ENCODE data around the gene RGS3.
"Not testable (repeated sequence)": the region's sequence is repeated elsewhere in the genome, so short reads cannot be mapped to it uniquely, and the experiment has no call there.

RGS3 gene

GRCh38 chr9:113463418-113464285 lies at the start of gene RGS3:
Gene RGS3 (plus strand): TSS chr9:113463727. CDS start chr9:113463803, 76 bp downstream.
- DNase-seq (ENCODE audit: low read depth), result no peak

DNA sequence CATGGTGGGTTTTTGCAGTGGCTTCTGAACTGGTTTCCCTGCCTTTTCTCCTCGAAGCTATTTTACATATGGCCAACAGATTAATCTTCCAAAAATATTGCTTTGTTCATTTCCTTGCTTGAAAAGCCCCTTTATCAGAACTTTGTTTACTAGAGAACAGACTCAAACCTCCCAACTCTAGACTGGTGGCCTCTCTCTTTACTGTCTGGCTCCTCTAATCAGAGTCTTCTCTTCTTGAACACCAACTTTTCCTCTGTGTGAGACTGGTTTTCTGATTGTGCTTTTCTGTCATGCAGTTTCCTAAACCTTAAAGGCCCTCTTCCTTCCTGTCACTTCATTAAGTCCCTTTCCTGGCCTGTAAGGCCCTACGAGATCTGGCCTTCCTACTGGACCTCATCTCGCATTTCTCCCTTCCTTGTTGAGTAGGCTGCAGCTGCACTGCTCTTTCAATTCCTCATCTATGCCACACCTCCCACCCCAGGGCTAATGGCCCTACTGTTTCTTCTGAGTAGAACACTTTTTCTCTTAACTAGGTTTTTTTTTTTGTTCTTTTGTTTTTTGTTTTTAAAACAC lies 47.3 kb upstream of the RGS3 start:
- DNase-seq (ENCODE audit: low read depth), result no peak

GRCh38 chr9:113417370-113417769 lies 46.2 kb upstream of the RGS3 start:
- DNase-seq (ENCODE audit: low read depth), result no peak

- no peak for DNase-seq (ENCODE audit: low read depth)
Measured at GRCh38 chr9:113421726-113422125, 41.8 kb upstream of the RGS3 start.

DNA sequence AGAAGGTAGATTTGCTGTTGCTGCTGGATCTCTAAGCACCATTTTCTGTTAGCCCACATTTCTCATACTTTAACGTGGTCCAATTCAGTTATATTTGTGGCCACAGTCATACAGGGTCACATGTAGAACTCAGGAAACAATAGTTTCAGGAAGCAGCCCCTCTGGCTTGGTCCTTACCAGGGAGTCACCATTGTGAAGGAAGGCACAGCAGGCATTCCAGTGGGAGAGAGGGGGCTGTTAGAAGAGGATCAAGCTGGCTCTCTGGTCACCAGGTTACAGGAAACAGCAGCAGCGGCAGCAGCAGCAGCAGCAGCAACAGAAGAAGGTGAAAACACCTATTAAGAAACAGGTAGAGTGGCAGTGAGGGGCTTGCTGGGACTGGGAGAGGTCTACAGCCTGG lies 38.5 kb upstream of the RGS3 start:
- DNase-seq (ENCODE audit: low read depth), result no peak

GRCh38 chr9:113426701-113427100 lies 36.8 kb upstream of the RGS3 start:
- no peak for DNase-seq (ENCODE audit: low read depth)

DNA sequence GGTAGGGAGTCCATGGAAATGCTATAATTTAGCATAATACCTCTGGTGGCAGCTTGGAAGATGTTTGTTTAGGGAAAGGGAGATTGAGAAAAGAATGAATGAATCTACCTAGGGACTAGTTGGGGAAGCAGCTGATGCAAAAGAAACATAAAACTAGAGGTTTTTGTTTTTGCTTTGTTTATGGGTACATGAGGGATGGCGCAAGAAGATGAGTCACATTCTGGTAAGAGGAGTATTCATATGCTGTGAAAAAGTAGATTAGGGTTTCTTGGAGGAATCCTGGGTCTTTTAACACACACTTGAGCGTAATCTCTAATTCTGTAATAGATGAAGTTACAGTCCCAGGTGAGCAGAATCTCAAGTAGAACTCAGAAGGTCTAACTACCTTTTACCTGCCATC lies 35.9 kb upstream of the RGS3 start:
- DNase-seq (ENCODE audit: low read depth), result no peak

DNA sequence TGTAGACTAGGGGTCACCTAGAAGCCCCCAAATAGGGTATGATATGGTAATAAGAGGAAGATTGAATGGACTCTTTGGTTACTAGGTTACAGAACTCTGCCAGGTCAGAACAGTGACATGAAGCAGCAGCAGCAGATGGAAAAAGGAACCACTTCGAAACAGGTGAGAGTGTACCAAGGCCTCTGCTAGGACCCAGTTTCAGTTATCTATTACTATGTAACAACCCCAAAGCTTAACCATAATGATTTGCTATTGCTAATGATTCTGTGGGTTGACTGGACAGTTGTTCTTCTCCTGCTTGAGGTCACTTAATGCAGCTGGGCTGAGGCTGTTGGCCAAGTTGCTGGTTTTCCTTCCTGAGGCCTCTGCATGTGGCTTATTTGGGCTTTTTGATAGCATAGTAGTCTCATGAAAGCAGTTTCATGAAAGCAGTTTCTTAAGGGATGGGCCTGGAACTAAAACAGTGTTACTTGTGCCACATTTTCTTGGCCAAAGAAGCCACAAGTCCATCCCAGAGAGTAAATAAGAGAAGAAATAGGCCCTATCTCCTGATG lies 35.4 kb upstream of the RGS3 start:
- DNase-seq (ENCODE audit: low read depth), result no peak

GRCh38 chr9:113431191-113431590 lies 32.3 kb upstream of the RGS3 start:
- no peak for DNase-seq (ENCODE audit: low read depth)

DNA sequence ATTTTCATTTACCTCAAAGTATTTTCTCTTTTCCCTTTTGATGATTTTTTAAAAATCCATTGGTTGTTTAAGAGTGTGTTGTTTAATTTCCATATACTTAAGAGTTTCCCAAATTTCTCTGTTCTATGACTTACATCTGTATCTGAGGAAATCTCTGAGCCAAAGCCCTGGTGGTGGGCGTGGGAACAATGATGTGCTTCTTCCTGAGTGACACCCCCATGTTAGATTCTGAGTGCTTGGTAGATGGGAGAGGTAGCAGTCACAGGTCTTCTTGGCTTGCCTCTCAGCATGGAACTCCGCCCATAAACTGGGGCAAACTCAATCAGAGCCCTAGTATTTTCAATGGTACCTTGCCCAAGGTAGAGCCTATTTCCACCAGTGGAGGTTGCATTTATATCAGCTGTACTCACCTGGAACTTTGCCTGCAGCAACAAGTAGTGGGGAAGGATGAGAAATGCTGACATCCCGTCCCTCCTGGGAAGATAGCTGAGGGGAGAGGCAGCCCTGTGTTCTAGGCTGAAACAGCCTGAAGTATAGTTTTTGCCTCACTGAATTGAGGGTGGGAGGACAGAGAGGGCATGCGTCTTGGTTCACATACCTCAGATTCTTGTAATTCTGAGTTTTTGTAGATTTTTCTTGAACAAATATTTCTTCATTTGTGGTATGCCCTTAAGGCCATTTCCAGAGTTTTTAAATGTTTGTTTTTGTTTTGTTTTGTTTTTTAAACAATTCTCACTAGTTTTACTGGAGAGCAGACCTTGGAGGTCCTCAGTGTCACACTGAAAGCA lies 26.6 kb upstream of the RGS3 start:
- DNase-seq (ENCODE audit: low read depth), result no peak

- DNase-seq (ENCODE audit: low read depth), result not testable (repeated sequence)
Measured at GRCh38 chr9:113437716-113438115, 25.8 kb upstream of the RGS3 start.

- DNase-seq (ENCODE audit: low read depth), result no peak
Measured at GRCh38 chr9:113444736-113445135, 18.8 kb upstream of the RGS3 start.

- DNase-seq (ENCODE audit: low read depth), result no peak
Measured at GRCh38 chr9:113446323-113446740, 17.2 kb upstream of the RGS3 start.

DNA sequence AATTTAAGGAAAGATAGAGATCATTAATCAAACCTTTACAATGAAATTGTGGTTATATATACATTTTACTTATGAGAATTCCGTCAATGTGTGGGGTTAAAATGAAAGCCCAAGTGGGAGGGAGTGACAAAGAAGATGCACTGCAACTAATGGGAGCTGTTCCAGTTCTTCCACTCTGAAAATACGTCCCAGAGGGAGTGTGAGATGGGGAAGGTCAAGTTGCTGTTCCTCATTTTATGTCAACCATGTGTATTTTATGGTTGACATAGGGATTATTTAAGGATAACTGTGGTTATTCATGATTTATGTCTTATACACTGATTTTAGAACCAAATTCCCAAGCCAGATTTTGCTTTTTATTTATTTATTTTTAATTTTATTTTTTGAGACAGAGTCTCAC lies 14.2 kb upstream of the RGS3 start:
- no peak for DNase-seq (ENCODE audit: low read depth)

DNA sequence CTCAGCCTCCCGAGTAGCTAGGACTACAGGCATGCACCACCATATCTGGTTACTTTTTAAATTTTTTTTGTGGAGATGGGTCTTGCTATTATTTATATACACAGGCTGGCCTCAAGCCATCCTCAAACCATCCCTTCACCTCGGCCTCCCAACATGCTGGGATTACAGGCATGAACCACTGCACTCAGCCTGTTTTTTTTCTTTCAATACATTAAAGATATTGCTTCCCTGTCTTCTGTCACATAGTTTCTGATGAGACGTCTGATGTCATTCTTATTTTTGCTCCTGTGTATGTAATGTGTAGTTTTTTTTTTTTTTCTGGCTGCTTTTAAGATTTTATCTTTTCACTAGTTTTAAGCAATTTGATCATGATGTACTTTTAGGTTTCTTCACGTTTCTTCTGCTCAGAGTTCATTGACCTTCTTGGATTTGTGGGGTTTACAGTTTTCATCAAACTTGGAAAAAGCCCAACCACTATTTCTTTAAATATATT lies 11.4 kb upstream of the RGS3 start:
- DNase-seq (ENCODE audit: low read depth), result no peak

GRCh38 chr9:113454914-113455761 lies 8.4 kb upstream of the RGS3 start:
- no peak for DNase-seq (ENCODE audit: low read depth)

DNA sequence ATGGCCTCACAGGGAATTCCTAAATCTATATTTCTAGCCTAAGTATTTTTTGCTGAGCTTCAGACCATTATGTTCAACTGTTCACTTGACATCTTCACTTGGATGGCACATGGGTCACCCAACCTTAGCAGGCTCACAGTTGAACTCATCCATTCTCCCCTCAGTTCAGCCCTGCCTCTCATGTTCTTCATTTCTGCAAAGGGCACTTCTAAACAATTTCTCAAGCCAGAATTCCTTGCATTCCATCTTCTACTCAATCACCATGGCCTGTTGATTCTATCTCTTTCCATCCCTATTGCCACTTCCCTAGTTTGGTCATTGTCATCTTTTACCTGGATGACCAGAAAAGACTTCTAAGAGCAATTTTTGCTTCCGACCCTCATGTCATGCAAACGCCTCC lies 7.3 kb upstream of the RGS3 start:
- DNase-seq (ENCODE audit: low read depth), result no peak

- no peak for DNase-seq (ENCODE audit: low read depth)
Measured at GRCh38 chr9:113461285-113461684, 2.2 kb upstream of the RGS3 start.

GRCh38 chr9:113461943-113462342 lies 1.6 kb upstream of the RGS3 start:
- DNase-seq (ENCODE audit: low read depth), result no peak

DNA sequence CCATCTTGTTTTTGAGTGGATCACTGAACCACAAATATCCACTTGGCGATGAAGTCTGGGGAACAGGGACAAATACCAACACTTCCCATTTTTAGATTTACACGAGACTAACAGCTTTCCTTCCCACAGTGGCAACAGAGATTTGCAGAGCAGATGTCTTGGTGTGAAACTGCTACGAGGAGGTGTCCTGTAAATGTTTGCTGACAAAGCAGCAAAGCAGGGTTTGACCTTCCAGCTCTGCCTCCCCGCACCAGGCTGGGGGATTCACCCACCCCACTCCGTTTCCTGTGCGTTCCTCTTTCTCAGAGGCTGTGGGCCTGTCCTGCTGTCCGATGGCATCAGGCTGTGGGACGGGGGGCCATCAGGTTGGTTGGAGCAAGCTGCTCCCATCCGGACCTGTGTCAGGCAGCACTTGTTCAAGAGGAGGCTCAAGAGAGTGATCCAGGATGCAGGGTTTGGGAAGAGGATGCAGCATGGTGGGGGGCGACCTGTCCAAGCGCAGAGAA lies 693 bp upstream of the RGS3 start:
- no peak for DNase-seq (ENCODE audit: low read depth)

DNA sequence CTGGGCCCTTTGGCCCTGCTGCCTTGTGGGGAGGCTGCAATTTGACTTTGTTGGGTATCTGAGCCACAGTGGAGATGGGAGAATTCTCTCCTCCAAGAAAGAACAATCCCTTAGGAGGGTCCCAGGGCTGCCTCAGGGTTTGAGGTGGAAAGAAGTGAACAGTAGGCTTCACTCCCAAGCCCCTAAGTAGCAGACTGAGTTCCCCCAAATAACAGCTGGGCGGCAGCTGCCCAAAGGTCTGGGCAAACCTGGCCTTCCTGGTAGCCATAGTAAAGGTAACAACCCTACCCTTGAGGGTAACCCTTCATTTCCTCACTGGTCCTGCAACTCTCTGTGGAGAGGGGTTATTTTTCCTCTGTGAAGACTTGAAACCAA lies 746 bp downstream of the RGS3 start:
- no peak for DNase-seq (ENCODE audit: low read depth)
